Measurements from ENCODE around the gene ATXN10.
"Not testable (repeated sequence)": the region's sequence is repeated elsewhere in the genome, so short reads cannot be mapped to it uniquely, and the experiment has no call there.

Gene ATXN10

DNA sequence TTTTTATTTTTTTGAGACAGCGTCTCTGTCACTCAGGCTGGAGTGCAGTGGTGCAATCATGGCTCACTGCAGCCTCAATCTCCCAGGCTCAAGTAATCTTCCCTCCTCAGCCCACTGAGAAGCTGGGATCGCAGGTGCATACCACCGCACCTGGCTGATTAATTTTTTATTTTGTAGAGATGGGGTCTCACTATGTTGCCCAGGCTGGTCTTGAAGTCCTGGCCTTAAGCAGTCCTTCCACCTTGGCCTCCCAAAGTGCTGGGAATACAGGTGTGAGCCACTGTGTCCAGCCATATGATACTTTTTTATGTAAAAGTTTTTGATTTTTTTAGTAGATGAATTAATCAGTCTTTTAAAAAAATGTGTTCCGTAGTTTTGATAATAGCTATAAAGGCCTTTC, 42.8 kb downstream of the ATXN10 start:
- not testable (repeated sequence) for DNase-seq

DNA sequence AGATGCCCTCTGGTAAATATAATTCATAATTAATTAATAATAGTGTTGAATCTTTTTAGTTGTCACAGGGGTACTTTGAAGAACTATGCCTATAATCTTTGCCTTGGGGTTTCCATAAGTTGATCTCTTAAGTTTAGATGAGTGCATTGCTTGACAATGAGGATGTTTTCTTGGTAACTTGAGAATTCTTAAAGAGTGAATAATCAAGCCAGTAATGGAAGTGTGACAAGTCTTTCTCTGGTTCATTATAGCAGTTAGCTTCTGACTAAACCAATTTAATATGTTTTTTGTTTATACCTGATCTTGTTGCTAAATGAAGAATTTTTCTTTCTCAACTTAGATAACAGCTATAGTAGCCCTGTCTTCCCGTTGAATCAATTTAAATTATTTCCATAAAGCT, 46.2 kb downstream of the ATXN10 start:
- DNase-seq = no peak

DNA sequence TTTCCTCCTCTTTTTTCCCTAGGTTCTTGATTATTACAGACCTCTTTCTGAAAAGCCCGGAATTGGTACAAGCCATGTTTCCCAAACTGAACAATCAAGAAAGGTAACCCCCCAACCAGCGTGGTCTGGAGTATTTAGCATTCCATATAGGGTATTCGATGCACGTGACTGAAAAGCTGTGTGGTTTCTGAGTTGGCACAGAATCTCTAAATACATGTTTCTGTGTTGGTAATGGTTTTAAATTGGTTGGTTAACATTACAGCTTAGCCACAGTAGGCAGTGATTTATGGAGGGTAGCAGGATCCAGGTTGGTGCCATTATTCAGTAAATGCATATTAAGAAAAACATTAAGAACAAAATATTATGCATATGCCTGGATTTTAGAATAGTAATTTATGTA, 46.8 kb downstream of the ATXN10 start:
- no peak for DNase-seq

DNA sequence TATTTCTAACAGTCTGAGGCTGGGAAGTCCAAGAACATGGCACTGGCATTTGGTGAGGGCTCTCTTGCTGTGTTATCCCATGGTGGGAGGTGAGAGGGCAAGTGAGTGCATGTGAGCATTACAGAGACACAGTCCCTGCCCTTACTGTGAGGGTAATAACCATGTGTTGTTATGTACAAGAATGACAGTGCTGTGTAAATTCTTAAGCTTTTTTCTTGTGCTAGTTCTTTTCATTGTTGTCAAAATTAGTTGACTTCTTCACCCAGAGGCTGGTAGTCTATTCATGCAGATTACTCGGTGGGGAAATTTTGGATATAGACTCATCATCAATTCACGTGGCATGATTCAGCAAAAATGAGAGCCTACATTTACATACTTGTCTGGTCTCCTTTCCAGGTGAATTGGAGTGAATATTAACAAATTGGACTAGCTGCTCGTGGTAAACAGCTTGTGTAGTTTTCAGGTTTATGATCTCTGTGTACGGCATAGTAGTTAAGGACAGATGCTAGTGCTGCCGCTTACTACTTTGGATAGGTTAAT, 49.3 kb downstream of the ATXN10 start:
- DNase-seq = no peak

DNA sequence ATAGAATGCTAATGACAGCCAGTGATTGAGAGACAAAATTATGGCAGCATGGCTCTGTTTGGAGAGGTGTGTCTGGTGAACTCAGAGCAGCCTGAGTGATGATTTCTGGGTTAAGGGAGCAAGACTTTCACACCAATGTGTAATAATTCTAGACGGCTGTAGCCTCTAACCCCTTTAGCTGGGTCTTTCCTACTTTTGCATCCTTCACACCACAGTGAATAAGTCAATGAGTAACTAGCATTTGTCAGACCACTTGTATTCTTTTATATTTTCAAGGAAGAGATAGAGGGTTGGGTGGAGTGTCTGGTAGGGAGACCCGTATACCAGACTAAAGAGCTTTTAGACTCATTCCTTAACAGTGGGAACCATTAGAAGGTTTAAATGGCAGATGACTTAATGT, 50.4 kb downstream of the ATXN10 start:
- no peak for DNase-seq

DNA sequence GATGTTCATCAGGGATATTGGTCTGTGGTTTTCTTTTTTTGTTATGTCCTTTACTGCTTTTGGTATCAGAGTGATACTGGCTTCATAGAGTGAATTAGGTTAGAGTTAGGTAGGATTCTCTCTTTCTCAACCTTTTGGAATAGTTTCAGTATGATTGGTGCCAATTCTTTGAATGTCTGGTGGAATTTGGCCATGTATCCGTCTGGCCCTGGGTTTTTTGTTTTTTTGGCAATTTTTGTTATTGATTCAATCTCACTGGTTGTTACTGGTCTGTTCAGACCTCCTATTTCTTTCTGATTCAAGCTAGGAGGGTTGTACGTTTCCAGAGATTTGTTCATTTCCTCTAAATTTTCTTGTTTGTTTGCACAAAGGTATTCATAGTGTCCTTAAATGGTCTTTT, 54.4 kb downstream of the ATXN10 start:
- DNase-seq = no peak

DNA sequence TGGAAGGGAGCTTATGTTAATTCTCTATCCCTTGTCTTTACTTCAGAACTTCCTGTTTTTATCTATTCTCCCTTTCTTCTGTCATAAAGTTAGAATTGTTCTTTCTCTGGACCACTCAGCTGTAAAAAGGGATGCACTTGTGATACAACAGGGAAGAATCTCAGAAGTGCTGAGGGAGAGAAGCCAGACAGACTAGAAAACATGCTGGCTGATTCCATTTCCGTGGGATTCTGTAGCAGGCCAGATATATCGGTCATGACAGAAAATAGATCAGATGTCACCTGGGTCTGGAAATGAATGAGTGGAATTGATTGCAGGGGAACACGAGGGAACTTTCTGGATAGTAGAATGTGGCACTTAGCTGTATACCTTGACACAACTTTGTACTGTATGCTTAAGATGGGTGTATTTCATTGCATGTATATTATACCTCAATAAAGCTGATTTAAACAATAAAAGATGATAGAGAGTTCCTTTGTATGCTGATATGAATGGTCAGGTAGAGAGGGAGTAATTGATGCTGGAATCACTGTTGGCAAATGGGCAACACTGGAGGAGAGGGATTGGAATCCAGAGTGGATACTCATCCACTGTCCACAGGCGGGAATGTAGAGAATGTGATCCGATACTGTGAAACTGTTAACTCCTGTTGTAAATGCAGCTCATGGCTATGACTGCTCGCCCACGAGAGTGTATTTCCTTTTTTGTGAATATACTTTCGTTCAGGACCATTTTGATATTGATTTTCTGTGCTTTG, 59.6 kb downstream of the ATXN10 start:
- no peak for DNase-seq

DNA sequence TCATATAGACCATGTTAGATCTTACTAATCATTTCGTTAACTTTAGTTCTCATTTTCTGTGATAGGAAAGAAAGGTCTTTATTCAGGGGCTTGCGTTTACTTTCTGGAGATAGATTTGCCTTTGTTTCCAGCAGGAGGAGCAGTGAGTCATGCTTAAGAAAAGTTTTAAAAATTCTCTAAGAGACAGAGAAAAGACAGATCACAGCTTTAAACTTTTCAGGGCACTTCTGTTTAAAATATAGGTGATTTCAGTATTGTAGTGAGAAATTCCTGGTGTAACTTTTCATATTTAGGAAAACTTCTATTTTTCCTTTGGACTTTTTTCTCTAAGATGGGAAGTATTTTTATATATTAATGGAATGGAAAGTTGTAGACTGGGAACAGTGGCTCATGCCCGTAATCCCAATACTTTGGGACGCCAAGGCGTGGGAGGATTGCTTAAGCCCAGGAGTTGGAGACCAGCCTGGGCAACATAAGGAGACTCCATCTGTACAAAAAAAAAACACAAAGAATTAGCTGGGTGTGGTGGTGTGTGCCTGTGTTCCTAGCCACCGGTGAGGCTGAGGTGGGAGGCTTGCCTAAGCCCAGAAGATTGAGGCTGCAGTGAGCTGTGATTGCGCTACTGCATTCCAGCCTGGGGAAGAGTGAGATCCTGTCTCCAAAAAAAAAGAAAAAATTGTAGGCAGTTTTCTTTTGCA, 60.3 kb downstream of the ATXN10 start:
- peak in 1 of 2 experiments; percentile 10 for DNase-seq

DNA sequence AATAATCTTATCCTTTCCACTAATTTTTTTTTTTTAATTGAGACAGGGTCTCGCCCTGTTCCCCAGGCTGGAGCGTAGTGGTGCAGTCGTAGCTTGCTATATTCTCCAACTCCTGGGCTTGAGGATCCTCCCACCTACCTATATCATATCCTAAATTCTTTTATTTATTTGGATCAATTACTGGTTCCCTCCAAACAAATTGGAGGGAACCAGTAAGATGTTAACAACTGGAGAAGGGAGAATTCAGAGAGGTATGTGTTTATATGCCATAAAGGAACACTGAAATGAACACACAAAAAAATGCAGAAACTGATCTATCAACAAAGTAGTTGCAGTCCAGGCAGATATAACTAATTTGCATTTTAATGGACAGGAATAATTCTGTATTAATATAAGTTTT, 63.6 kb downstream of the ATXN10 start:
- DNase-seq = no peak

DNA sequence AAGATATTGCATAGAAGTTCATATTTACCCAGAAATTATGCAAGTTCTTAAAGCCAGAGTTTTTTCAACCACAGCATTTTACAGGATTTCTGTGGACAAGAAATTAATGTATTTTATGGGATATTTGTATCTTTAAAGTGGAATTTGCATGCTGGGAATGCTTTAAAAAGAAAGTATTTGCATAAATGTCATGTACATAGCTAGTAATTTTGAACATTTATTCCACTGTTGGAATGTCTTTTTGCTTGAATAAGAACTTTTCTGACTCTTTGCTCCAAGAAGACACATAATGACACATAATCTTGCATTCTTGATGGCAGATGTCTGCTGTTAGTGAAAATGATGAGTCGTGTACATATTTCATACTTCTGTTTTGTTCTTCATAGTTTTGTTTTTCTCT, 66.6 kb downstream of the ATXN10 start:
- DNase-seq = no peak

DNA sequence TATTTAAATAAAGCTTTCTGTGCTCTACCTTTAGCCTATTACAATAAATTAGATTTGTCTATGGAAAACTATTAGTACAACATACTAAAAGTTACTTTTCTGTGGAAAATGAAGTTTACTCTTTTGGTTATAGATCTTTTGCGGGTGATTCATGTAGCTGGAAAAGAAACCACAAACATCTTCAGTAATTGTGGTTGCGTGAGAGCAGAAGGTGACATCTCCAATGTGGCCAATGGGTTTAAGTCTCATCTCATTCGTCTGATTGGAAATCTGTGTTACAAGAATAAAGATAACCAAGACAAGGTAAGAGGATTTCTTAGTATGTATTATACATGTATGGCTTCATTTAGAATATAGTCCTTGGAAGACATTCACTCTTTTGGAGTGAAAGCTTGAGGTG, 68.6 kb downstream of the ATXN10 start:
- DNase-seq = no peak

DNA sequence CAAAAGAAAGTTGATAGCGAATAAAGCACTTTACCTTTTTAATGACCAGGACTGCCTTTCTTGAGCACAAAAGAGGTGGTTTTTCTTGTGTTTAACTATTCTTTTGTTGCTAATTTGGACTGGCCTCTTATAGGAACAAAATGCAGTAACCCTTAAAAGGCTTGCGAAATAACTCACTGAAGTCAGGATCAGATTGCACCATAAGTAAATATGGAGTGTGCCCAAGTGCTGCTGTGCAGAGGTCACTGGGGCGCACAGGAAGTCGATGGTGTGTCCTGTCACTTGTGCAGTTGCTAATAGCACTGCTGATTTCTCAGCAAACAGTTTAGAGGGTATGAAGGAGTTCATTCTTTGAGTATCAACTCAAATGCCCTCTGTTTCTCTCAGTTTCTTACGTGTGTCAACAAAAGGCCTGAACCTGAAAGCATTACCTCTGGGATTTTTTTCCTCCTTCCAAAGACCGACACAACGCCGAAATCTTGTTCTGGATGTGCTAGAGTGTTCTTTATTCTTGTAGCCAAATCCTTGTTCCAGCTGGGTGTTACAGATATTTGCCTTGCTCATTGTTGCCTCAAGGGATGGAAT, 71.3 kb downstream of the ATXN10 start:
- DNase-seq = no peak

DNA sequence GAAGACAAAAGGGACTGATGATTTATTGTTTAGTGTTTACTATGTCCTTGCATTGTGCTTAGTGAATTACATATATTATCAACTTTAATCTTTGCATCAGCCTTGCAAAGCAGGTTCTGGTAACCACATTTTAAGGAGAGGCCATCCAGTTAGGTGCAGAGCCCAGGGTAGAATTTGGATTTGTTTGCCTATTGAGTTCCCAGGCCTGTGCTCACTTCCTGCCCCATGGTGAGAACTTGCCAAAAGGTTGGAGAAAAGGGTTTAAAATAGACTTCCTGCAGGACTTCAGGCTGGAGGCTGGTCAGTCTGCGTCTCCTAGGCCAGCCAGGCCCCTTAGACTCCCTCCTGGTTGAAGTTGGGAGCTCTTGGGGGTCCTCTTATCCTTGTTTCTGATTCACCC, 72.1 kb downstream of the ATXN10 start:
- DNase-seq = no peak

DNA sequence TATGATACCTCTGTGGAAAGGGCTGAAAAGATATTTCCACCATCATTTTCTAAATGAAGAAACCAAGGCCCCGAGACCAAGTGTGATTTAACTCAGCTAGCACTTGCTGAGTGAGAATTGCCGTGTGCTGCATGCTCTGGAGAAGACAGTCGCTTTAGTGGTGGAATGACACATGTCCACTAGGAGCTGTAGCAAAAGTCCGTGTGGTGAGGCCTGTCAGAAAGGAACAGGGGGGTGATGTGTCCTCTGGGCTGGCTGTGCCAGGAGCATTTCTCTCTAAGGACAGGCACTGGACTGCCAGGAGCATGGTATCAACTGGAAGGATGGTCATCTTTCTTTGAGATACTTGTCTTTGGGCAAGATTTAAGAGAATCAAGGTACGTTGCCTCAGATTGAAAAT, 72.8 kb downstream of the ATXN10 start:
- DNase-seq = no peak

DNA sequence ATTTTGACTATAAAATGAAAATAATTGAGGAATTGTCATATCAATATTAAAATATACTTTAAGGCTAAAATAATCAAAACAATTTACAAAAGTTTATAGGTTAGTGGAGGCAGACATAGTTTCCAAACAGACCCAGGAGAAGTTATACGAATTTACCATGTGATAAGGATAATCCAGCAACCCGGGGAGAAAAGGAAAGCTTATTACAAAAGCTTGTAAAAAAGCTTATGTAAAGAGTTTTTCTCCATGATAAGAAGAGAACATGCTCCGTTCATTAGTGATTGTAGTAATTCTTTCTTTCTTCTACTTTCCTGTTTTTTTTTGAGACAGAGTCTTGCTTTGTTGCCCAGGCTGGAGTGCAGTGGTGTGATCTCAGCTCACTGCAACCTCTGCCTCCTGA, 79.0 kb downstream of the ATXN10 start:
- DNase-seq = no peak

DNA sequence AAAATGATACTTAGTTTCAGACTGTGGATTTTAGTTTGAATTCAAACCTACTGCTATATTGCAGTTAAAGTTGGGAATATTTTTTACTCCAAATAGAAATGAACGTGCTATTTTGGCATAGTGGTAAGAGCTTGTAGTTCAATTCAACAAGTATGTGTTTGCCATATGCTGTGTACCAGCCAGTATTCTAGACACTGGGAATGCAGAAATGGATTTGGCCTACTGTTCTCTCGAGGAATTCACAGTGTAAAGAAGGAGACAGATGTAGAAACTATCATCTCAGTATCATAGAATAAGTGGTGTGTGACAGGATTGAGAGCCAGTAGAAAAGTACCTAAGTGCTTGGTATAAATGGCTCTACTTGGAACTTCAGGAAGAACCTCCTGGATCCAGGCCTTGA, 80.4 kb downstream of the ATXN10 start:
- DNase-seq = no peak

DNA sequence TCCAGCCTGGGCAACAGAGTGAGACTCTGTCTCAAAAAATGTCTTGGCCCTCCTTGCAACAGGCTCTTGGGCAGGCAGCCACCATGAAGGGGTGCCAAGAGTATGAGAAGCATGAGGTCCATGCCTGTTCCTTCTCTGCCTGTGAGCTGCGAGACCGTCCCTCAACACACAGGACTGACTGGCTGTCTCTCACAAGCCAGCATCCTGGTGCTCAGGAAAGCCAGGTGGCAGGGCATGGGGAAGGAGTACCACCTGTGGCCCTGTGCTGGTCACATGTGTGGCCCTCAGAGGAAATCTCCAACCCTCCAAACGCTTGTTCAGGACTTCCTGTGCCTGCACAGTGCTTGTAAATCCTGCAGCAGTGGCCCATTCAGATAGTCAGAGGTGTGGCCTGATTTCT, 83.2 kb downstream of the ATXN10 start:
- DNase-seq = no peak

DNA sequence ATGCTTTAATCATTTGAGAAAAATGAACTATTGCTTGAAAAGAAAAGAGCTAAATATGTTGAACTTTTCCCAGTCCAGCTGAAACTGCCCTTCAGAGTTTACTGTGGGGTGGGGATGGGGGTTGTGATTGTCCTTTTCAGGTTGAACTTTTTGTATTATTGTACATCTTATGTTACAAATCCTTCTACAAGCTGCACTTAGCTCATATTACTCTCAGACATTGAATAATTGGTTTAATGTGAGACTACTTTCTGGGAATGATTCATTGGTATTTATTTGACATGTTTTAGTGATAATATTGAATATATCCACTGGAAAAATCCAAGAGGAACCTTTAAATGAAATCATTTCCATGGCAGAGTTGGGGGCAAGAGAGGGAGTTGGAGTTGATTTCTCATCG, 84.9 kb downstream of the ATXN10 start:
- no peak for DNase-seq

DNA sequence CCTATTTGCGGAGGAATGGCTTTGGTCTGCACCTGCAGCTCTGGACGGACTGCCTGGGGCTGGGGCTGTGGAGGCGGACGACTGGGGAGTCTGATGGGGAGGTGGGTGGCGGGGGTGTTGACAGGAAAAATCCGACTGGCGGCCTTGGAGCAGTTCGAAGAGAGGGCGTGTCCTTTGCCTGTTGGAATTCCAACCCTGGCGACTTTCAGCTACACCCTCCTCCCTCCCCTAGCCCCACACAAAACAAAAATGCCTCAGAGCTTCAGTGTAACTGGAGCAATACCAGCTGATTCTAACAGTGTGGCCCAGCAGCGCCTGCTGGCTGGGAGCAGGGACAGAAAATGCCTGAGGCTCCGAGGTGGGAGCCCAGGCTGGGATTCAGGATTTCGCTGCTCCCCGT, 85.4 kb downstream of the ATXN10 start:
- DNase-seq = no peak

DNA sequence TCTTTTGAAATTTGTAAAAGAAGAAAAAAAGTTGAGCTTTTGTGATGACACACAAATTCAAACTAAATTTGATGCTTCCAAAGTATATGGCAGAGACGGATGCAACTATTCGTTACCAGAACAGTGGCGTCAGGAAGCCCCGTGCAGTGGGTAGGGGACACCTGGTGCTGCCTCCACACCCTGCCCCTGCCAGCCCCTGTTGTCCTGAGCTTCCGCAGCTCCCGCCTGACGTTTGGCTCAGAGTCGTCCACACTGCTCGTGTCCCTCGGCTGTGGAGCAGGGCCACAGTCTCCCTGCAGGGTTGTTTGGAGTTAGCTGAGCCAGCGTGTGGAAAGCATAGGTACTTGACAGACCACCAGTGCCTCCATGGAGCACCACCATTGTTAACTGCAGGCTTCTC, 86.3 kb downstream of the ATXN10 start:
- DNase-seq = no peak

DNA sequence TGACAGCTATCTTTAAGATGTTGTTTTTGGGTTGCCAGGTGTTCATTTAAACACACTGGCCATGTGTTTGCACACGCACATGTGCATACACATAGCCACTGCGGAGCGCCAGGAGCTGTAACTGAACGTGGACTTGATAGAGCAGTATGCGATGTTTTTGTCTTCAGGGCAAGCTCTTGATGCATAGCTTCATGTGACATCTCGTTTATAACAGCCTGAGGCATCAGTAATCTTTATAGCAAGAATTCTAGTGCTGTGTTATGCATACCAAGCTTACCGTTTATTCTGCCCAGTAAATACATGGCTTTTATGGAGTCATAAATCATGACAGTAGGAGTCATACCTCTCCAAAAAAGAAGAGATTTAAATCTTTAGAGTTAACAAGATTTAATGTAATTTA, 87.0 kb downstream of the ATXN10 start:
- no peak for DNase-seq

DNA sequence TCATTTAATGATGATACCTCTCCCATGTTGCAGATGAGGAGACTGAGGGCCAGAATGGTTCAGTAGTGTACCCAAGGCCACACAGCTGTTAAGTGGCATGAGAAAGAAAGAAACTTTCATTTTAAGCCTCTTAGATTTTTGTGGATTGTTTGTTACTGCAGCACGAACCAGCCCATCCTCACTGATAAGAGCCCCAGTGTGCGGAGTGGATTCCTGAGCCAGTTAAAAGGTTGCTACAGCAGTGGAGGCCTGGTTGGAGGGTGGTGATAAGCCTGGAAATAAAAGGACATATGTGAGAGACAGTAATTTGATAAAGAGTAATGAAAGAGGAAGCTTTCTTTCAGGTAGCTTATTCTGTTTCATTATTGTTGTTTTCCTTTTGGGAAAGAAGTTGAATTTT, 89.0 kb downstream of the ATXN10 start:
- no peak for DNase-seq

DNA sequence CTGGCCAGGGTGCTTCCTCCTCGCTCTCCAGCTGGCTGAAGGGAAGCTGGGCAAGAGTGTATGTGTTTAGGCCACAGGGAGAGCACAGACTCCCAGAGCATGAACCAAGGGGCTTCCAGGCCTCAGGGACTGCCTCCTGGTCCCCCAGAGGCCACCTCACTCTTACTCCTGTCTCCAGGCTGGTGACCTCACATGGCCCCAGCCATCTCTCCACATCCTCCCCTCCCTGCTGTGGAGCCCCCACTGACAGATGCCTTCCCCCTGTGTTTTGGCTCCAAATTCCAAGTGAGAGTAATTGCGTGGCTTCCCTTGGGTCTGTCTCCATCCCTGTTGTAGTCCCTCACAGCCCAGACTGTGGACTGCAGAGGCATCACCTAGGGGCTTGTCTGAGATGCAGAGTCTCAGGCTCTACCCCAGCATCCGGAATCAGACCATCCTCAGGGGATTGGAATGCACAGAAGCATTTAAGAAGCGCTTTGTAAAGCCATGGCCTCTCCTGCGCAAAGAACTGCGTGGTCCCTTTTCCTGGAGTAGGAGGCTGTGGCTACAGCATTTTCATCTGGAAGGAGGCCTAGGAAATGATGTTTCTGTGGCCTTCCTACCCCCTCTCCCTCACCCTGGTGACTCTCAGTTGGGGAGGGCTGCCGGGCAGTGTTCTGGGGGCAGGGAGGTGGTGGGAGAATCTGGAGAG, 91.1 kb downstream of the ATXN10 start:
- no peak for DNase-seq

DNA sequence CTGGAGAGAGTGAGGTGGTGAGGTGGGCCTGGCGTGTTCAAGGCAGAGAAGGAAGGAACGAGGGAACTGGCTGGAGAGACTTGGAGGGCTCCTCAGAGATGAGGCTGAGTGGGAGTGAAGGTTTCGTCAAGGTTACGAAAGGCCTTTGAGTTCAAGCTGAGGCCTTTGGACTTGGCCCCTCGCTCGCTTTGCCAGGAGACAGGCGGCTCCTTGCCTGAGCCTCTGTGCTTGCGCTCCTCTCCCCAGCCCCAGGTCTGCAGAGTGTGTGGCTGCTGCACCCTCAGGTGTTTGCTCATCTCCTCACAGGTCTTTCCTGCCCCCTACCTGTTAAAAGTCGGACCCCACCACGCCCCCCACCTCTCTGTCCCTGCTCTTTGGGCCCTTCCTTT, 91.6 kb downstream of the ATXN10 start:
- DNase-seq = no peak

Measured in NCI-H446 (cell line).